SKM-1 (cell line): ENCODE data around the gene TAX1BP3.

Experiments used
- DNase-seq: peaks from one replicate; lab custom pipeline; 2025; ENCODE audit not compliant: unreplicated experiment; lab: John Stamatoyannopoulos, UW

The TAX1BP3 gene

DNA sequence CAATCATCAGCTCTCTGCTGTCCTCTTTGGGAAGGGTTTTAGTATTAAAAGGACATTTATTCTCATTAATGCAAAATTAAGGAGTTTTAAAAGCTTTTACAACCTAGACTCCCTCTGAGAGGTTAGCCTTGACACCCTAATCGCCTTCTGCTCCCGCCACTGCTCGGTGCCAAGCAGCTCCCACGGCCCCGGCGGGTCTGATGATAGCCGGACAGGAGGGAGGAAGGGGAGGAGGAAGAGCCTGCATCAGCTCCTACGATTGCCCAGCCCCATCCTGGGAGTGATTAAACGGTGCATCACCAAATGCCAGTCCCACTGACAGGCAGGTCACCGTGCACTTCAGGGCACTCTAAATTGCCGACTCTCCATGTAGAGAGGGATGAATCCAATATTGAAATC lies 40.6 kb downstream of the TAX1BP3 start:
- DNase-seq: no peak

GRCh38 chr17:3626831-3627768 lies 41.3 kb downstream of the TAX1BP3 start:
- DNase-seq: no peak

- DNase-seq: no peak
Observed at GRCh38 chr17:3622977-3623594, 45.3 kb downstream of the TAX1BP3 start.

GRCh38 chr17:3621146-3621720 lies 47.1 kb downstream of the TAX1BP3 start:
- DNase-seq: no peak

DNA sequence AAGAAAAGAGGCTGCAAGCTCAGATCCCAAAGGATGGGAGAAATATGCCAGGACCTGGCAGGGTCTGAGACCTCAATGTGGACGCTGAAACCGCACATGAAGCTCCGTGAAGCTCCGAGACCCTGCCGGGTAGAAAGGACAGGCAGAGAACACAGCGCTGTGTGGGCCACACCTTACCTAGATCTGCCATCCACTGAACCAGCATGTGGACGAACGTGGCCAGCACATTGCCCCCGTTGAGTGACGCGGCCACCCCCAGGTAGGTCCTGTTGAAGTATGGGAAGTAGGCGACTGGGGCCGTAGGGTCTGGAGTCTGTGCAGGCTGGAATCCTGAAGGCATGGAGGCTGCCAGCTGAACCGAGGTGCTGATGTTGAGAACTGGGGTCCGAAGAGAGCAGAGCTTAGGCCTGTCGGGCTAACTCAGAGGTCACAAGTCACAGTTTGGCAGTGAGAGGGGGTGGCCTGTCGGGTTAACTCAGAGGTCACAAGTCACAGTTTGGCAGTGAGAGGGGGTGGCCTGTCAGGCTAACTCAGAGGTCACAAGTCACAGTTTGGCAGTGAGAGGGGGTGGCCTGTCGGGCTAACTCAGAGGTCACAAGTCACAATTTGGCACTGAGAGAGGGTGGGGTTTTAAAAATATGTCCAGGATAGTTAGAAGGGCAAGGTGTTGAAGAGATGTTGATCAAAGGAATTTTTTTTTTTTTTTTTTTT lies 53.1 kb downstream of the TAX1BP3 start:
- DNase-seq: no peak

DNA sequence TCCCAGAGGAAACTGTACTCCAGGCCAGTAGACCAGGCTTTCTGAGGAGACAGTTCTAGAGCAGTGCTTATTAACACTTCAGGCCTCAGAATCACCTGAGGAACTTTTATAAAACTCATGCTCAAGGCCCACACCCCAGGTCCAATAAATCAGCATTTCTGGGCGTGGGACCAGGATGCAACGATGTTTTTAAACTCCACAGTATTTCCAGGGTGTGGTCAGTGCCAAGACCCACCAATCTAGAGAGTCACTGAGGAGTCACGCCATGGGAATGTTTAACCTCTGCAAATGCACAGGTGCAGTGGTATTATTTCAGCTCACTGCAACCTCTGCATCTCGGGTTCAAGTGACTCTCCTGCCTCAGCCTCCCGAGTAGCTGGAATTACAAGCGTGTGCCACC lies 55.3 kb downstream of the TAX1BP3 start:
- DNase-seq: no peak
